PC-3 (cell line): Measurements from ENCODE around the gene STARD9. TPM values are rescaled to one million over a fixed set of nuclear protein-coding genes. Genes with fewer than 3 reads are reported as not detected.

Experiments
- ATAC-seq: fragments of 200-7000 bp; cut with Tn5 transposase; 2 replicates; pipeline ENCODE4 v1.9.1; 2020; ENCODE audit warnings: mild to moderate bottlenecking, moderate library complexity
- BruUV-seq: library from RNA; stranded (reverse); fragments of 400-500 nt; replicated peaks from 2 replicates; lab custom pipeline; 2021; lab: Mats Ljungman, UMichigan
- CTCF ChIA-PET: fragments of 300-600 bp; sonication (Branson Sonifier 250); formaldehyde crosslinking; loops from one replicate; lab custom pipeline; 2022; ENCODE audit warnings: antibody characterized with exemption; lab: Charles Lee
- POLR2A ChIA-PET: fragments of 300-600 bp; sonication (Branson Sonifier 250); formaldehyde crosslinking; loops from one replicate; lab custom pipeline; 2022; ENCODE audit warnings: antibody characterized with exemption; ENCODE audit not compliant: unreplicated experiment; lab: Charles Lee
- DNase-seq: peaks from one replicate; pipeline ENCODE4 v3.0.0-alpha.2; 2015
- H2AFZ ChIP-seq: fragments of 300-600 bp; sonication (generic); 2 replicates; pipeline ENCODE4 v1.6.0; 2016; ENCODE audit warnings: antibody characterized with exemption, low read length
- H3F3A ChIP-seq: fragments of 300-600 bp; sonication (generic); one replicate; pipeline ENCODE4 v1.6.0; 2017; ENCODE audit warnings: antibody characterized with exemption, low read length, control low read depth, mild to moderate bottlenecking; ENCODE audit not compliant: unreplicated experiment
- H3K27ac ChIP-seq: fragments of 300-600 bp; sonication (generic); 2 replicates; pipeline ENCODE4 v1.5.1; 2016; ENCODE audit warnings: mild to moderate bottlenecking, low read length
- H3K27me3 ChIP-seq: fragments of 300-600 bp; sonication (generic); 2 replicates; pipeline ENCODE4 v1.6.1; 2016; ENCODE audit warnings: low read length, mixed read lengths
- H3K36me3 ChIP-seq: fragments of 300-600 bp; sonication (generic); 2 replicates; pipeline ENCODE4 v1.6.1; 2016; ENCODE audit warnings: low read depth, mixed run types, low read length, mixed read lengths
- H3K4me1 ChIP-seq: fragments of 300-600 bp; sonication (generic); 2 replicates; pipeline ENCODE4 v1.5.1; 2016; ENCODE audit warnings: low read length; ENCODE audit not compliant: insufficient read depth
- H3K4me2 ChIP-seq: fragments of 300-600 bp; sonication (generic); 2 replicates; pipeline ENCODE4 v1.6.0; 2016; ENCODE audit warnings: low read length
- H3K4me3 ChIP-seq: fragments of 300-600 bp; sonication (generic); 2 replicates; pipeline ENCODE4 v1.5.1; 2016; ENCODE audit warnings: mild to moderate bottlenecking, low read length, mixed read lengths
- H3K79me2 ChIP-seq: fragments of 300-600 bp; sonication (generic); 2 replicates; pipeline ENCODE4 v1.6.1; 2017; ENCODE audit warnings: low read length, mixed read lengths
- H3K9ac ChIP-seq: fragments of 300-600 bp; sonication (generic); 2 replicates; pipeline ENCODE4 v1.6.0; 2016; ENCODE audit warnings: mild to moderate bottlenecking, low read length
- H3K9me2 ChIP-seq: fragments of 300-600 bp; sonication (generic); replicated peaks from 2 replicates; pipeline ENCODE4 v1.6.1; 2016; ENCODE audit warnings: mixed run types, low read length, mixed read lengths
- H3K9me3 ChIP-seq: fragments of 300-600 bp; sonication (generic); 2 replicates; pipeline ENCODE4 v1.6.1; 2016; ENCODE audit warnings: low read length, mixed read lengths
- H4K20me1 ChIP-seq: fragments of 300-600 bp; sonication (generic); 2 replicates; pipeline ENCODE4 v1.6.1; 2016; ENCODE audit warnings: low read length, mixed read lengths
- EZH2 ChIP-seq: fragments of 300-600 bp; sonication (generic); IDR thresholded peaks from one replicate; pipeline ENCODE4 v1.6.1; 2017; ENCODE audit warnings: antibody characterized with exemption, mild to moderate bottlenecking, low read length; ENCODE audit not compliant: unreplicated experiment
- EZH2phosphoT487 ChIP-seq: fragments of 300-600 bp; sonication (generic); IDR thresholded peaks from 2 replicates; pipeline ENCODE4 v1.6.1; 2018; ENCODE audit warnings: mild to moderate bottlenecking, antibody characterized with exemption, low read length, borderline replicate concordance
- intact Hi-C: fragments of 100-400 bp; cut with micrococcal nuclease; formaldehyde crosslinking; loops from 2 replicates; pipeline ENCODE4 v1.9.0; 2023
- total RNA-seq: library from RNA; depleted of rRNA; stranded (reverse); fragments of >200 nt; gene quantifications from 2 replicates; pipeline ENCODE4 v1.2.3, GENCODE V29; 2014
- TF ChIP-seq, protein P1 (sequence below): fragments of 300-600 bp; sonication (generic); conservative IDR thresholded peaks from 2 replicates; pipeline ENCODE4 v1.5.1; 2017; ENCODE audit warnings: antibody characterized with exemption, low read depth, mild to moderate bottlenecking, low read length

STARD9 gene
- total RNA-seq, 1 experiment from 2014 or later, result 5.0 TPM

DNA sequence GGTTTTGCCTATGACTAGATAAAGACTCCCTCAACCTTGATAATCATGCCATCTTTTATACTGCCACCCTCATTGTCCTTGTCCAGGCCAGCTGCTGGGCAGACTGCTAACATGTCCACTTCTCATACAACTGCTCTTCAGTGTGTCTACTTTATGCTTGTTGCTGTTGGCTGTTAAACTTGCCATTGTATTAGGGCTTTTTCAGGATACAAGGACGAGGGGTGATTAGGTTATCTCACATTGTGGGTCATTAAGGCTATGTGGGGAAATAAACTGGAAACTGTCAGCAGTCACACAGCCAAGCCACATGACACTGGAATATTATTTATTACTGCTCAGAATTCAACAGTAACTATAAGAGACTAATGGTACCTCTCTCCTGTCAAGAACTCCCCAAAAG, 36.1 kb downstream of the STARD9 start:
- intact Hi-C loops, result no loop called here

DNA sequence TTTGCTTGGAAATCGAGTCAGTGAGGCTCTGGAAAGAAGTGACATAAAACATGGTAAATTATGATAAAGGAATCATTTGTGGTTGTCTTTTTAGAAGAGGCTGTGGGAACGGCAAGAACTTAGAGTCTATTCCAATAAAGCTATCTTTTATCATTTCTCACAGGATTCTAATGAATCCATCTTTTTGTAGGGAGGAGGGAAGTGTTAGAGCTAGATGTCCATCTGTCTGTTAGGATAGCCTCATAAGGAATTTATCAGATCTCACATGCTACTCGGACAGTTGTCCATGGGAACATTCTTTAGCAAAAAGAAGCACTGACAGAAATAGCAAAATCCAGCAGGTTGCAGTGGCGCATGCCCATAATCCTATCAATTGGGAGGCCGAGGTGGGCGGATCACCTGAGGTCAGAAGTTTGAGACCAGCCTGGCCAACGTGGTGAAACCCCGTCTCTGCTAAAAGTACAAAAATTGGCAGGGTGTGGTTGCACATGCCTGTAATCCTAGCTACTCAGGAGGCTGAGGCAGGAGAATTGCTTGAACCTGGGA, 37.0 kb downstream of the STARD9 start:
- Histone ChIP-seq H3K9me3 (no peaks in the 10 kb centered on the region), H3K4me1 (no peaks in the 10 kb centered on the region), H4K20me1 (no peaks in the 10 kb centered on the region), H3F3A (no peaks in the 10 kb centered on the region), H3K9me2 (no peaks in the 10 kb centered on the region), H3K4me2 (no peak overlapping the region), H3K79me2 (no peaks in the 10 kb centered on the region), H3K4me3 (no peak overlapping the region), H3K27ac (no peak overlapping the region), H3K27me3 (no peaks in the 10 kb centered on the region), H3K36me3 (no peaks in the 10 kb centered on the region), H3K9ac (no peak overlapping the region), H2AFZ (no peak overlapping the region)
- no peak for DNase-seq
- BruUV-seq, result no TSS peak
- POLR2A ChIA-PET, result no interaction called here
- CTCF ChIA-PET, result interaction anchor here (0.6 kb wide), 1 partner anchor 12 kb away, joined by 3 read pairs; no protein-coding TSS in a partner anchor
- no peak for ATAC-seq
- intact Hi-C loops, result no loop called here
- TF ChIP-seq EZH2, result no peak
- no peak for TF ChIP-seq EZH2phosphoT487
- TF ChIP-seq, protein P1, sequence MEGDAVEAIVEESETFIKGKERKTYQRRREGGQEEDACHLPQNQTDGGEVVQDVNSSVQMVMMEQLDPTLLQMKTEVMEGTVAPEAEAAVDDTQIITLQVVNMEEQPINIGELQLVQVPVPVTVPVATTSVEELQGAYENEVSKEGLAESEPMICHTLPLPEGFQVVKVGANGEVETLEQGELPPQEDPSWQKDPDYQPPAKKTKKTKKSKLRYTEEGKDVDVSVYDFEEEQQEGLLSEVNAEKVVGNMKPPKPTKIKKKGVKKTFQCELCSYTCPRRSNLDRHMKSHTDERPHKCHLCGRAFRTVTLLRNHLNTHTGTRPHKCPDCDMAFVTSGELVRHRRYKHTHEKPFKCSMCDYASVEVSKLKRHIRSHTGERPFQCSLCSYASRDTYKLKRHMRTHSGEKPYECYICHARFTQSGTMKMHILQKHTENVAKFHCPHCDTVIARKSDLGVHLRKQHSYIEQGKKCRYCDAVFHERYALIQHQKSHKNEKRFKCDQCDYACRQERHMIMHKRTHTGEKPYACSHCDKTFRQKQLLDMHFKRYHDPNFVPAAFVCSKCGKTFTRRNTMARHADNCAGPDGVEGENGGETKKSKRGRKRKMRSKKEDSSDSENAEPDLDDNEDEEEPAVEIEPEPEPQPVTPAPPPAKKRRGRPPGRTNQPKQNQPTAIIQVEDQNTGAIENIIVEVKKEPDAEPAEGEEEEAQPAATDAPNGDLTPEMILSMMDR, result no peak

More for the DNA sequence above, 36.1 kb downstream of the STARD9 start:
- Histone ChIP-seq H3K9me2 (no peaks in the 10 kb centered on the region), H3K4me3 (no peak overlapping the region), H3K9me3 (no peaks in the 10 kb centered on the region), H2AFZ (no peak overlapping the region), H3K4me1 (no peaks in the 10 kb centered on the region), H3K4me2 (no peak overlapping the region), H4K20me1 (no peaks in the 10 kb centered on the region), H3K79me2 (no peaks in the 10 kb centered on the region), H3K36me3 (no peaks in the 10 kb centered on the region), H3F3A (no peaks in the 10 kb centered on the region), H3K27ac (no peak overlapping the region), H3K9ac (no peak overlapping the region), H3K27me3 (no peaks in the 10 kb centered on the region)
- TF ChIP-seq EZH2 (no peak), EZH2phosphoT487 (no peak)
- TF ChIP-seq, protein P1, result no peak
- DNase-seq, result no peak
- ChIA-PET CTCF (no interaction called here), POLR2A (no interaction called here)
- BruUV-seq, result no TSS peak
- no peak for ATAC-seq

DNA sequence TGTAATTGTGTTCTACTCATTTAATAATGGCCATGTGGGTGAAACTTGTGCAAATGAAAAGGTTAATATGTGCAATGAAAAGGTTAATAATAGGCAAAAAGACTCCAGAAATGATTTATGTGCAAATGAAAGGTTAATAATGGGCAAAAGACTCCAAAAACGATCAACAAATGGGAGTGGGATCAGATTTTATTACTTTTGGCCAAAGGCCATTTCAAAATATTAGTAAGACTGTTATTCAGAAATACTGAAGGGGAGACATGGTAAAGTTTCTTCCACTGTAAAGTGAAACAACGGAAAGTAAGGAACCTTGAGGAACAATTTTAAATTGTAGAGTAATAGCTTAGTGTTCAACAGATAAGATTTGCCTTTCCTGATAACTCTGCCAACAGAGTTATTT, 40.7 kb downstream of the STARD9 start:
- Histone ChIP-seq H3K27me3 (no peaks in the 10 kb centered on the region), H3K27ac (no peak overlapping the region), H3K4me2 (no peak overlapping the region), H3K4me3 (no peak overlapping the region), H2AFZ (no peak overlapping the region), H3K79me2 (no peaks in the 10 kb centered on the region), H3K9me2 (no peaks in the 10 kb centered on the region), H3K4me1 (no peaks in the 10 kb centered on the region), H3F3A (no peaks in the 10 kb centered on the region), H3K9ac (no peak overlapping the region), H3K36me3 (no peaks in the 10 kb centered on the region), H3K9me3 (no peaks in the 10 kb centered on the region), H4K20me1 (no peaks in the 10 kb centered on the region)
- no peak for DNase-seq
- TF ChIP-seq EZH2phosphoT487 (no peak), EZH2 (no peak)
- TF ChIP-seq, protein P1, result no peak
- ChIA-PET CTCF (no interaction called here), POLR2A (no interaction called here)
- ATAC-seq, result no peak
- no TSS peak for BruUV-seq
- intact Hi-C loops, result no loop called here
